ENCODE data around the gene PCDH9. TPM values are rescaled to one million over a fixed set of nuclear protein-coding genes. Genes with fewer than 3 reads are reported as not detected.

Gene PCDH9
- total RNA-seq, 1 donor from 2014 or later, result 9.8 TPM

DNA sequence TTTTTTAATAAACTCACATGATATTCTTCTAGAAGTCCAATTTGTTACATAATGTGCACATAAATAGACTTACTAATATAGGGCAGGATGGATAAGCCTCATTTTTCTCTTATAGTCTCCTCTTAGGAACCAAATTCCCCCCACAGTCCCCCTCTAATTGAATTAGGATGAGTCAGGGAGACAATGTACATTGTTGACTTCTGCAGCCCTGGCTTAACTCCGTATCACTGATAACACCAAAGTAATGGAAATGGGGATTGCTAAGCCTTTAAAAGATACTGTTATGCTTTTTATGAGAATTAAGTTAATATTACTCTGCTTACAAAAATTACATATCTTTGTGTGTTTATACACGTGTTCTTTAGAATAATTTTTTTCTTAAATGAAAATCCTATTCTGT is 5.1 kb upstream of the PCDH9 start:
- Mint-ChIP-seq H3K4me3 (ENCODE audit: unreplicated experiment) (no peak overlapping the region), H3K27me3 (ENCODE audit: low read depth) (no peaks in the 10 kb centered on the region), H3K9me3 (ENCODE audit: low read depth) (no peaks in the 10 kb centered on the region), H3K4me1 (ENCODE audit: low read depth) (peaks cover 9% of the 10 kb centered on the region), H3K36me3 (ENCODE audit: low read depth) (no peaks in the 10 kb centered on the region), H3K27ac (ENCODE audit: unreplicated experiment) (no peak overlapping the region)
- TF ChIP-seq, protein P1, sequence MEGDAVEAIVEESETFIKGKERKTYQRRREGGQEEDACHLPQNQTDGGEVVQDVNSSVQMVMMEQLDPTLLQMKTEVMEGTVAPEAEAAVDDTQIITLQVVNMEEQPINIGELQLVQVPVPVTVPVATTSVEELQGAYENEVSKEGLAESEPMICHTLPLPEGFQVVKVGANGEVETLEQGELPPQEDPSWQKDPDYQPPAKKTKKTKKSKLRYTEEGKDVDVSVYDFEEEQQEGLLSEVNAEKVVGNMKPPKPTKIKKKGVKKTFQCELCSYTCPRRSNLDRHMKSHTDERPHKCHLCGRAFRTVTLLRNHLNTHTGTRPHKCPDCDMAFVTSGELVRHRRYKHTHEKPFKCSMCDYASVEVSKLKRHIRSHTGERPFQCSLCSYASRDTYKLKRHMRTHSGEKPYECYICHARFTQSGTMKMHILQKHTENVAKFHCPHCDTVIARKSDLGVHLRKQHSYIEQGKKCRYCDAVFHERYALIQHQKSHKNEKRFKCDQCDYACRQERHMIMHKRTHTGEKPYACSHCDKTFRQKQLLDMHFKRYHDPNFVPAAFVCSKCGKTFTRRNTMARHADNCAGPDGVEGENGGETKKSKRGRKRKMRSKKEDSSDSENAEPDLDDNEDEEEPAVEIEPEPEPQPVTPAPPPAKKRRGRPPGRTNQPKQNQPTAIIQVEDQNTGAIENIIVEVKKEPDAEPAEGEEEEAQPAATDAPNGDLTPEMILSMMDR (IDR thresholded peaks at IDR 0.05), result no peak
- DNase-seq (ENCODE audit: low spot score), result no peak

DNA sequence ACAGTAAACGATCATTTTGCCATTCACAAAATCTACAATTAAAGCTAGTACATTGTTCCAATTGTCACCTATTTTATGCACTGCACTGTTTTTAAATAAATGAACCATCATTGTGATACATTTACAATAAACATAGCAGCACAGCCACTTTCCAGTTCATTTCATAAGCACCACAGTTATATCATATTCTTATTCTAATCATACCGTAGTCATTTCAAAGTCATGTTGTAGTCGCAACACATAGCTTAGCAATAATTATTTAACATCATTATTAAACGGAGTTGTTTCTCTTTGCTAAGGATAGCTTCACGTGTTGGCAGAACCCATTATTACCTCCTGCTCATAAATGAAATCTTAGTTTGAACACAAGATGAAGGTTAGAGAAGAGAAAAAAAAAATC is 2.2 kb upstream of the PCDH9 start:
- H3K9me3 Mint-ChIP-seq (ENCODE audit: low read depth), result no peaks in the 10 kb centered on the region
- H3K36me3 Mint-ChIP-seq (ENCODE audit: low read depth), result no peaks in the 10 kb centered on the region
- TF ChIP-seq, protein P1 (IDR thresholded peaks at IDR 0.05), result no peak
- DNase-seq (ENCODE audit: low spot score), result no peak
- peaks cover 9% of the 10 kb centered on the region for H3K4me1 Mint-ChIP-seq (ENCODE audit: low read depth)
- H3K27me3 Mint-ChIP-seq (ENCODE audit: low read depth), result no peaks in the 10 kb centered on the region
- no peak overlapping the region for H3K27ac Mint-ChIP-seq (ENCODE audit: unreplicated experiment)
- H3K4me3 Mint-ChIP-seq (ENCODE audit: unreplicated experiment), result no peak overlapping the region

DNA sequence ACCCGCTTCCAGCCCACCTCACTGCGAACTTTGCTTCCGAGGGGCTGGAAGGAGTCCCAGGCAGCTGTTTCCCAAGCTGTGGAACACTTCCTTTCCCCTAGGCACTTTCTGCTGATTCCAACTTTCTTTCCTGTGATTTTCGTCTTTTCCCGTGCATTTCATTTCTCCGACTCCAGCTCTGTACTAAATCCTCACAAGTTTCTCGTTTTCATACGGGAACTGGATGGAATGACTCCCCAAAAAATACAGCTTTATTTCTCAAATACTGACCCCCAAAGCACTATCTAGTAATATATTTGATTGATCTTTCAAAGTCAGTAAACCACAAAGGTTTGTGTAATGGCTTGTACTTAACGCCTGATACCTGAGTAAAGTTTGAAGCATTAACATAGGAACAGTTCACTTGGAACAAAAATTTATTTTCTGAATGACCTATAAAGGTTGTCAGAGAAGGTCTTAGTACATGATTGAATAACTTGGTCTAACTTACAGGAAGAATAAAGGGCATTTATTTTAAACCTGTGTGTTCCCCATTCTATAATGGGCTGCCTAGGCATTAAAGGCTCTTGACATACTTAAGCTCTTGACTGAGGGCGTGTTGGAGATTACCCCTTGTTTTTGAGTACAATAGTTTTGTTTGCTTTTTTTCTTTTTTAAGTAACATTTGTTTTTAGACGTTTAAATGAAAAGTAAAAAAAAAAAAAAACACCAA is 1.3 kb upstream of the PCDH9 start:
- no peak overlapping the region for H3K4me3 Mint-ChIP-seq (ENCODE audit: unreplicated experiment)
- TF ChIP-seq, protein P1 (IDR thresholded peaks at IDR 0.05), result no peak
- no peaks in the 10 kb centered on the region for H3K36me3 Mint-ChIP-seq (ENCODE audit: low read depth)
- DNase-seq (ENCODE audit: low spot score), result no peak
- H3K9me3 Mint-ChIP-seq (ENCODE audit: low read depth), result no peaks in the 10 kb centered on the region
- no peaks in the 10 kb centered on the region for H3K27me3 Mint-ChIP-seq (ENCODE audit: low read depth)
- H3K4me1 Mint-ChIP-seq (ENCODE audit: low read depth), result peaks cover 13% of the 10 kb centered on the region
- peak overlapping the region; percentile 93 for H3K27ac Mint-ChIP-seq (ENCODE audit: unreplicated experiment)

DNA sequence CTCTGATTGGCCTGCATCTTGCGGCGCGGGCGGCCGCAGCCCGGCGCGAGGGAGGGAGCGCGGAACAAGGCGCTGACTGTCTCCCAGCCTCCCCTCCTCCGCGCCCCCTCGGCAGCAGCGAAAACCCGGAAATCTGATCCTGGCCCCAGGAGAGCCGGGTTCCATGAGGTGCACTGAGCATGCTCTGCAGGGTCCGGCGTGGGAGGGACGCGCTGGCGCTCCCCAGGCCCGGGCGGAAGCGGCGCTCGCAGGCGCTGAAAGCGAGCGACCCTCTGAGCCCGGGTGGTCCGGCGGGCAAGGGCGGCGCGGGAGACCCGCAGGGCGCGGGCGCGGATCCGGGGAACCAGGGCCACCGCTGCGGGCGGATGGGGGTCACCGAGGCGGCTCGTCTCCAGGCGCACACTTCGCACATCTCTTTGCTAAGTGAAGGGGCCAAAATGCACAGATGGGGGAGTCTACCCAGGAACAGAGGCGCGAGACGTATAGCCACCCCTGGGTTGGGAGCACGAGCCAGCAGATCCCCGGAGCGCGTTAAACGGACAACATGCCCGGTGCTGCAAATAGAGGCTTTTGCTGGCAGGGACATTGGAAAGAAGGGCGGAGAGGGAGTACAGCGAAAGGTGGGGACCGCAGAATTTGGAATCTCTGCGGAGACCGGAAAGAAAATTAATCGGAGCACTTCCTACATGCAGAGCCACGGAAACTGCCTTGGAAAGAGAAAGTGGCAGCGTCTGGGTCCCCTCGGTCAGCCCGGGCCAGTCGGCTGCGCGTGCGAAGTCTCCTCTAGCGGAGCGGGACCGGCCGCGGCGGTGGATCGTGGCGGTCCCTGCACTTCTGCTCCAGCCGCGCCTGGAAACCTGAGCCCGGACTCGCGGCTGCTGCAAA is 510 bp upstream of the PCDH9 start:
- Mint-ChIP-seq H3K27ac (ENCODE audit: unreplicated experiment) (peak overlapping the region; percentile 93), H3K9me3 (ENCODE audit: low read depth) (no peaks in the 10 kb centered on the region), H3K4me1 (ENCODE audit: low read depth) (peaks cover 13% of the 10 kb centered on the region), H3K36me3 (ENCODE audit: low read depth) (no peaks in the 10 kb centered on the region), H3K27me3 (ENCODE audit: low read depth) (no peaks in the 10 kb centered on the region), H3K4me3 (ENCODE audit: unreplicated experiment) (no peak overlapping the region)
- TF ChIP-seq, protein P1 (IDR thresholded peaks at IDR 0.05), result peak; percentile 20
- peak; percentile 98 for DNase-seq (ENCODE audit: low spot score)

DNA sequence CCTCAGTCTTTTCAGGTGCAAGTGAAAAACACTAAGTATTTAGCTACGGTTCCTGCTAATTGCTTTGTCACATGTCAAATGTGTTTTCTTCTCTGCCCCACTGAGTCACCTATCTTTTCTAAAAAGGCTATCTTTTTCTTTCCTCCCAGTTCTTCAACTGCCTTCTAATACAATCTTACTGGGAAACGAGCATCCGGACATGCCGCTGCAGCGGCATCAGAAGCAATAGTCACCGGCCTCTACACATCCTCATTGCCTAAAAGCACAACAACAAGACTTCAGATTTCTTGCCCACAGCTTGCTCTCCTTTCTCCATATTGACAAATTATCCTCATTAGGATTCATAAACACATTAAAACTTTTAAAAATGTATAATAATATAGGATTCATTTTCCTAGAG is 1.2 kb downstream of the PCDH9 start:
- Mint-ChIP-seq H3K4me1 (ENCODE audit: low read depth) (peaks cover 28% of the 10 kb centered on the region), H3K27ac (ENCODE audit: unreplicated experiment) (no peak overlapping the region), H3K27me3 (ENCODE audit: low read depth) (no peaks in the 10 kb centered on the region), H3K9me3 (ENCODE audit: low read depth) (no peaks in the 10 kb centered on the region), H3K4me3 (ENCODE audit: unreplicated experiment) (no peak overlapping the region), H3K36me3 (ENCODE audit: low read depth) (no peaks in the 10 kb centered on the region)
- TF ChIP-seq, protein P1 (IDR thresholded peaks at IDR 0.05), result no peak
- DNase-seq (ENCODE audit: low spot score), result no peak
